ENCODE measurements around the gene ADAM15.

ADAM15 gene

DNA sequence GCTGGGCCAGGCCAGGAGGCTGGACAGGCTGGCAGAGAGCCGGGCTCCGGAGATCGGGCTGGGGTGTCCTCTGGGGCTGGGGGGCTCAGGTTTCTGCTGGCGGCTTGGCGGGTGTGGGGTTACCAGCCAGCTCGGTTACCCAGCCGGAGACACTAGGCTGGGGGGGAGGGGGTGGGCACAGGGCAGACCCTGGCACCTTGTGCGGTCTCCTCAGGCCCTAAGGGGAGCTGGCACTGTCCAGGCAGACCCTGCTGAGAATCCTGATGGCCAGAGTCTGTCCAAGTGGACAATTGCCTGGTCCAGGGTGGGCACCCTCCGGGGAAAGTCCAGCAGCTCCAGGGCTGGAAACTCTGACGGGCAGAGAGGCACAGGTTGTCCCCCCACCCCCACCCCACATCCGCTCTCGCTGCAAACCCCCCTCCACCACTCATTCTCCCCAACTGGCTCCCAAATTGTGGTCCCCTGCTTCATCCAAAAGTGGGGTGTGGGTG lies 41.9 kb upstream of the ADAM15 start:
- Histone ChIP-seq H3K4me1 (ENCODE audit: insufficient read depth, poor library complexity, severe bottlenecking) (peaks cover 58% of the 10 kb centered on the region), H3K4me3 (ENCODE audit: severe bottlenecking) (no peak overlapping the region)

DNA sequence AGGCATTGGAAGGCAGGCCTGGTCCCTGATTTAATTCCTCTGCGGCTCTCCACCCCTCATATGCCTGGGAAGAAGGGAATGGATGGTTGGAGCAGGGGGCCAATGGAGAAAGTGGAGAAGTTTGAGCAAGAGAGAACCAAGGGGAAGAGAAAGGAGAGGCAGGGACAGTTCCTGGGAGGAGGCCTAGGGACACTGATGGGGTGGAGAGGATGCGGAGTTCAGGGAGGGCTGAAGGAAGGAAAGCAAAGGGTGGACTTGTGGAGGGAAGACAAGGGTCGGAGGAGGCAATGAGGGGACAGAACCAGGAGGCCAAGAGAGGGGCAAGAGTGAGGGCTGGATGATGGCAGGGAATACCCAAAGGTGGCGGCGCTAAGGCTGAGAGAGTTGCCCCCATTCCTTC lies 41.4 kb upstream of the ADAM15 start:
- ATAC-seq (ENCODE audit: low read depth) (no peak), DNase-seq (ENCODE audit: low spot score) (no peak)
- Histone ChIP-seq H3K4me3 (ENCODE audit: severe bottlenecking) (no peak overlapping the region), H3K4me1 (ENCODE audit: insufficient read depth, poor library complexity, severe bottlenecking) (peaks cover 53% of the 10 kb centered on the region), H3K36me3 (ENCODE audit: low read depth) (peaks cover 52% of the 10 kb centered on the region), H3K27ac (ENCODE audit: poor library complexity, severe bottlenecking) (peak overlapping the region; percentile 92), H3K9me3 (ENCODE audit: severe bottlenecking) (no peaks in the 10 kb centered on the region), H3K27me3 (ENCODE audit: insufficient read depth, poor library complexity, severe bottlenecking) (no peaks in the 10 kb centered on the region)
- TF ChIP-seq, protein P1, sequence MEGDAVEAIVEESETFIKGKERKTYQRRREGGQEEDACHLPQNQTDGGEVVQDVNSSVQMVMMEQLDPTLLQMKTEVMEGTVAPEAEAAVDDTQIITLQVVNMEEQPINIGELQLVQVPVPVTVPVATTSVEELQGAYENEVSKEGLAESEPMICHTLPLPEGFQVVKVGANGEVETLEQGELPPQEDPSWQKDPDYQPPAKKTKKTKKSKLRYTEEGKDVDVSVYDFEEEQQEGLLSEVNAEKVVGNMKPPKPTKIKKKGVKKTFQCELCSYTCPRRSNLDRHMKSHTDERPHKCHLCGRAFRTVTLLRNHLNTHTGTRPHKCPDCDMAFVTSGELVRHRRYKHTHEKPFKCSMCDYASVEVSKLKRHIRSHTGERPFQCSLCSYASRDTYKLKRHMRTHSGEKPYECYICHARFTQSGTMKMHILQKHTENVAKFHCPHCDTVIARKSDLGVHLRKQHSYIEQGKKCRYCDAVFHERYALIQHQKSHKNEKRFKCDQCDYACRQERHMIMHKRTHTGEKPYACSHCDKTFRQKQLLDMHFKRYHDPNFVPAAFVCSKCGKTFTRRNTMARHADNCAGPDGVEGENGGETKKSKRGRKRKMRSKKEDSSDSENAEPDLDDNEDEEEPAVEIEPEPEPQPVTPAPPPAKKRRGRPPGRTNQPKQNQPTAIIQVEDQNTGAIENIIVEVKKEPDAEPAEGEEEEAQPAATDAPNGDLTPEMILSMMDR (IDR thresholded peaks at IDR 0.05; ENCODE audit: poor library complexity, severe bottlenecking), result no peak

More for the DNA sequence above, 41.9 kb upstream of the ADAM15 start:
- Histone ChIP-seq H3K27me3 (ENCODE audit: insufficient read depth, poor library complexity, severe bottlenecking) (no peaks in the 10 kb centered on the region), H3K9me3 (ENCODE audit: severe bottlenecking) (no peaks in the 10 kb centered on the region), H3K27ac (ENCODE audit: poor library complexity, severe bottlenecking) (peak overlapping the region; percentile 96), H3K36me3 (ENCODE audit: low read depth) (peaks cover 47% of the 10 kb centered on the region)
- ATAC-seq (ENCODE audit: low read depth) (no peak), DNase-seq (ENCODE audit: low spot score) (peak; percentile 51)
- TF ChIP-seq, protein P1 (IDR thresholded peaks at IDR 0.05; ENCODE audit: poor library complexity, severe bottlenecking), result no peak

DNA sequence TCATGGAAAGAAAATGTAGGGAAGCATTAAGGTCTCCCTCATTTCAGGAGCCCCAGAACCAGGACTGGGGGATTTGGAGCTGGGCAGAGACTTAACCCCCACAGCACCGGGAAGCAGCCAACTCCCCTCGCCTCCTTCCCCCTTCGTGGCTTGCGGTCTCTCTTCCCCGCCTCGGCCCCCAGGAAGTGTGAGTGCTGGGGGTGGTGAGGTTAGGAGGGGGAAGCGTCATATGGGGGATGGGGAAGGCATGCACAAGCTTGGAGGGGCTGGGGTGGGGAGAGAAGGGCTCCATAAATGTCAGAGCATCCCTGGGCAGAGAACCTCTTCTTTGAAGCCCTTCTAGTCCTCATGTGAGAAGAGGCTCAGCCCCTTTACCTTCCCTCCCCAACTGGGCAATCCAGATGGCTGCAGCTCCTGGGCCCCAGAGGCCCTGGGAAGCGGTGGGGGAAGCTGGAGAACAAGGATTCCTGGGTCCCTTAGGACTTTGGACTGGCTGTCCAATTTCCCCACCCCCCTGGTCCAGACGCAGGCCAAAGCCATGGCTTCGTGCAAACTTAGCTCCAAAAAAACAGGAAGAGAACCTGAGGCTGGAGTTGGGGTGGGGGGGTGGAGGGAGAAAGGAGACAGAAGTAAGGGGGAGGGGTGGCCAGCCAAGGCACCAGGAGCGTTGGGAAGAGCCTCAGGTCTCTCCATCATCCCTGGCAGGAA lies 40.8 kb upstream of the ADAM15 start:
- H3K36me3 ChIP-seq (ENCODE audit: low read depth), result peaks cover 52% of the 10 kb centered on the region
- H3K4me1 ChIP-seq (ENCODE audit: insufficient read depth, poor library complexity, severe bottlenecking), result peaks cover 49% of the 10 kb centered on the region
- H3K9me3 ChIP-seq (ENCODE audit: severe bottlenecking), result no peaks in the 10 kb centered on the region
- peak overlapping the region; percentile 92 for H3K27ac ChIP-seq (ENCODE audit: poor library complexity, severe bottlenecking)
- H3K4me3 ChIP-seq (ENCODE audit: severe bottlenecking), result no peak overlapping the region
- H3K27me3 ChIP-seq (ENCODE audit: insufficient read depth, poor library complexity, severe bottlenecking), result no peaks in the 10 kb centered on the region
- TF ChIP-seq, protein P1 (IDR thresholded peaks at IDR 0.05; ENCODE audit: poor library complexity, severe bottlenecking), result no peak
- DNase-seq (ENCODE audit: low spot score) (peak; percentile 45), ATAC-seq (ENCODE audit: low read depth) (no peak)

DNA sequence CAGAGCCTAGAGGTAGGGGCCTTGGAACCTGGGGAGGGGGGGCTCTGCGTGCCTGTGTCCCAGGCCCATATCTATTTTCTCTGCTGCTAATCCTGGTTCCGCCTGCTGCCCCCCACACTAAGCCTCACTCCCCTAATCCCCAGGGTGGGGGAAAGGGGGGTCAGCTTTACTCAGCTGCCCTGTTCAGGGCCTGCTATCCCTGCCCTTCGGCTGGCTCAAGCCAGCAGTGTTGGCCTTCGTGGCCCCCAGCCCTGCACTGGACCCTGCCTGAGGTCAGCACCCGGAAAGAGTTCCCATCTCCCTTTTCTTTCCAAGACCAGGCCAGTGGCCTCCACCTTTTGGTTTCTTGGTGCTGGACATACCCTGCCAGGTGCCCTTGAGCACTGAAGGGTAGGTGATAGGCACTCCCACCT lies 40.1 kb upstream of the ADAM15 start:
- Histone ChIP-seq H3K27me3 (ENCODE audit: insufficient read depth, poor library complexity, severe bottlenecking) (no peaks in the 10 kb centered on the region), H3K9me3 (ENCODE audit: severe bottlenecking) (no peaks in the 10 kb centered on the region), H3K4me1 (ENCODE audit: insufficient read depth, poor library complexity, severe bottlenecking) (peaks cover 43% of the 10 kb centered on the region), H3K36me3 (ENCODE audit: low read depth) (peaks cover 48% of the 10 kb centered on the region), H3K27ac (ENCODE audit: poor library complexity, severe bottlenecking) (peak overlapping the region; percentile 92), H3K4me3 (ENCODE audit: severe bottlenecking) (no peak overlapping the region)
- DNase-seq (ENCODE audit: low spot score) (no peak), ATAC-seq (ENCODE audit: low read depth) (no peak)
- TF ChIP-seq, protein P1 (IDR thresholded peaks at IDR 0.05; ENCODE audit: poor library complexity, severe bottlenecking), result no peak

DNA sequence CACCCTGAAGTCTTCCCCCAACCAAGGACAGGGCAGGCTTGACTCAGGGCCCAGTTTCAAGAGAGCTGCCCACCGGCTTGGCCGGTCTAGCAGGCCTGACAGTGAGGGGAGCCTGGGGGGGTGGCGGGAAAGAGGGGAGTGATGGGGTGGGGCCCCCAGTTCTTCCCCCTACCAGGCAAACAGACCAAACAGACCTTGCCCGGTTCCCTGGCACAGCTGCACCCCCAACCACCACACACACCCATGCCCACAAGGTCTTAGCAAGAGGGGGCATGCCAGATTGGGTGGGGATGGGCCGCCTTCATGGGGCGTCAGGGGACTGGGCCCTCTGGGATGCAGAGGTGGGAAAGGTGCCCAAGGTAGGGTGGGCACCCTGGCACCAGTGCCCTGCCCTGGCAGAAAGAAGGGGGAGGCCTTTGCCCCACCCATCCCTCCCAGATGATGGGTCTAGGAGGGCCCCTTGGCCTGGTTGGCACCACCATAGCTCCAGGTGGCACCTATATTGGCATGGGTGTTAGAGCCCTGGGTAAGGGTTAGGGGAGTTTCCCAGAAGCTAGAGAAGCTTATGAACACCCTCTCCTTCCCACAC lies 39.6 kb upstream of the ADAM15 start:
- TF ChIP-seq, protein P1 (IDR thresholded peaks at IDR 0.05; ENCODE audit: poor library complexity, severe bottlenecking), result no peak
- Histone ChIP-seq H3K4me1 (ENCODE audit: insufficient read depth, poor library complexity, severe bottlenecking) (peaks cover 38% of the 10 kb centered on the region), H3K36me3 (ENCODE audit: low read depth) (peaks cover 45% of the 10 kb centered on the region), H3K27ac (ENCODE audit: poor library complexity, severe bottlenecking) (peak overlapping the region; percentile 92), H3K9me3 (ENCODE audit: severe bottlenecking) (no peaks in the 10 kb centered on the region), H3K27me3 (ENCODE audit: insufficient read depth, poor library complexity, severe bottlenecking) (no peaks in the 10 kb centered on the region), H3K4me3 (ENCODE audit: severe bottlenecking) (no peak overlapping the region)
- no peak; the same call in 1 of the 3 replicates for ATAC-seq (ENCODE audit: low read depth)
- DNase-seq (ENCODE audit: low spot score), result peak; percentile 48
